Activated T-cell treated with anti-CD3 and anti-CD28 coated beads, Interleukin-2, amount 50 U/mL, for 4 hours (primary cell): ENCODE measurements around the gene LSAMP. TPM values are rescaled to one million over a fixed set of nuclear protein-coding genes. Genes with fewer than 3 reads are reported as not detected.

Experiments
- ATAC-seq, 2 donors: fragments of 200-7000 bp; cut with Tn5 transposase; one replicate each; pipeline ENCODE4 v1.10.0; 2021
- DNase-seq: peaks from one replicate; pipeline ENCODE4 v3.0.0-alpha.2; 2020
- H3K27me3 Mint-ChIP-seq: one replicate; pipeline ENCODE4 v1.8.0; 2021; ENCODE audit warnings: low read depth, mixed read lengths
- H3K36me3 Mint-ChIP-seq: one replicate; pipeline ENCODE4 v1.8.0; 2022; ENCODE audit warnings: mixed read lengths; ENCODE audit not compliant: insufficient read depth
- H3K4me1 Mint-ChIP-seq: one replicate; pipeline ENCODE4 v1.8.0; 2021; ENCODE audit warnings: low read depth, mixed read lengths
- H3K4me3 Mint-ChIP-seq: one replicate; pipeline ENCODE4 v1.8.0; 2021; ENCODE audit warnings: mild to moderate bottlenecking, moderate library complexity, mixed read lengths
- H3K9me3 Mint-ChIP-seq: one replicate; pipeline ENCODE4 v1.8.0; 2021; ENCODE audit warnings: mixed read lengths
- total RNA-seq, 3 donors: library from RNA; stranded (reverse); gene quantifications; one replicate each; pipeline ENCODE4 v1.2.1, GENCODE V29; 2021

The LSAMP gene
- total RNA-seq, 3 donors from 2014 or later: not detected

DNA sequence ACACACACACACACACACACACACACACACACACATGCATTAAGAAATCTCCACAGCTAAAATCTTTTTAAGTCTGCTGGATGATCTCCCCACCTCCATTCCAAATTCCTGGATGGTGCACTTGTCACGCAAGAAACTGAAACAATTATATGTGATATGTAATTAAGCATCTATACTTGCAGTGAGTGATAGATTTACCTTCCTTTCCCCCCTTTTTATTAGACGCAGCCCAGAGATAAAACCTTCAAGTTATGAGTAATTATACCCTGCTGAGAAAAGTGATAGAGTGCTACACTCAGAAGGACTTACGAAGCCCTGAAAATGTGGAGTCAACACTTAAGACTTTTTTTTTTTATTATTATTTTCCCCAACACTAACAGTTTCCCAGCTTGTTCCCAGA is 255.2 kb downstream of the LSAMP start:
- no peak for ATAC-seq
- peaks cover 5% of the 10 kb centered on the region for H3K9me3 Mint-ChIP-seq
- H3K4me1 Mint-ChIP-seq: no peaks in the 10 kb centered on the region
- no peaks in the 10 kb centered on the region for H3K27me3 Mint-ChIP-seq
- H3K4me3 Mint-ChIP-seq: no peak overlapping the region
- no peaks in the 10 kb centered on the region for H3K36me3 Mint-ChIP-seq
- no peak for DNase-seq

DNA sequence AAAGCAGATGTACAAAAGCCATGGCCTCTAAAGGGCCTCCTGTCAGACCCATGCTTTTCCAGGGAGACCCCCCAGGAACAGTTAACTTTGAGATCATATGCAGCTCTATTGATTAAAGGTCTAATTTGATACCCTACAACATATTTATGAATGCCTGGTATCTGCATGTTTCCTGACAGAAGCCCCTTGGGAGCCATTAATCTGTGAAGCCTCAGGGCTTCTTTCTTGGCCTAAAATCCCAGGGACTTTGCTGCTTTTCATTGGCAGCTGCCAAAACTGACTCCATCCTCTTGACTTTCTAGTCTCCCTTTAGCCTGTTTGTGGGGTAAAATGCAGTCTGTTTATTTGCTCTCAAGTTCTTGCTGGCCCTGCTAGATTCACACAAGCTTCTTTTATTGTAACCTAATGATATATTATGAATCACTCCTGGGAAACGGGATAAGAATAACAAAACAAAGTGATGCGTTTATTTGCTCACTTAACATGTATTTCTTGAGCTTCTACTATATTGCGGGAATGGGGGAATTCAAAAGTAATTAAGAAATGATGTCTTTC is 257.0 kb downstream of the LSAMP start:
- Mint-ChIP-seq H3K9me3 (no peaks in the 10 kb centered on the region), H3K36me3 (no peaks in the 10 kb centered on the region), H3K4me3 (no peak overlapping the region), H3K4me1 (no peaks in the 10 kb centered on the region), H3K27me3 (no peaks in the 10 kb centered on the region)
- ATAC-seq (no peak), DNase-seq (no peak)

DNA sequence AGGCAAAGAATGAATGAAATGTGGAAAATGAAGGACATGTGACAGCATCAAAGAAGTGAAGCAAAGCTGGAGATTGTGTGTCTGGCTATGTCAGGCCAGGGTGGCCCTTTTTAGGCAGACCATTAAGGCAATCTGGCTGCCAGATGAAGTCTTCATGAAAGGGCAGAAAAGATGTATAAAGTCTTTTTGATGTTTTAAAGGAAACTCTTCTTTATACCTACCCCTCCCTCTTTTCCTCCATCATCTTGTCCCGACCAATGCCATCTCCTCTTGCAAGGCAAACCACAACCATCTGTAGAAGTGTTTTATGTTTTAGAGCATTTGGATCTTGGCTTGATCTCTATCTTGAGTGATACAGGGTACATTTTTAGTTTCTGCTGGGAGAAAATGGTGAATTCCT is 259.2 kb downstream of the LSAMP start:
- Mint-ChIP-seq H3K4me1 (no peaks in the 10 kb centered on the region), H3K4me3 (no peak overlapping the region), H3K9me3 (no peaks in the 10 kb centered on the region), H3K36me3 (no peaks in the 10 kb centered on the region), H3K27me3 (no peaks in the 10 kb centered on the region)
- no peak for DNase-seq
- no peak for ATAC-seq

DNA sequence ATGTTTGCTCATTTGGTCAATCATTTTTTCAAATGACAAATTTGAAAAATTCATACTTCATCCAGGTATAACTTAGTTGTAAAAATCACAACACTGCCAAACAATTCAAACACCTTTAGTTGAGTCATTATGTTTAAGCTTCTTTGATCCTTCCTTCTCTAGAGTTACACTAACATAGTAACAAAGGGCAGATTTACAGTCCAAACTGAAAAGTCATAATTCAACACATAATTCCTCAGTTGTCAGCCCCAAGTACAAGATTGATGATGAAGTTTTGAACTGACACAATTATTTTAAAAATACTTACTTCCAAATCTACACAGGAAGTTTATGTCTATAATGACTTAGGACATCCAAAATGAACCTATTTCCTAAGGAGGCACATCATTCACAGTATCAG is 264.1 kb downstream of the LSAMP start:
- no peak for ATAC-seq
- no peak for DNase-seq
- H3K4me3 Mint-ChIP-seq: no peak overlapping the region
- no peaks in the 10 kb centered on the region for H3K36me3 Mint-ChIP-seq
- H3K4me1 Mint-ChIP-seq: no peaks in the 10 kb centered on the region
- H3K9me3 Mint-ChIP-seq: no peaks in the 10 kb centered on the region
- no peaks in the 10 kb centered on the region for H3K27me3 Mint-ChIP-seq

DNA sequence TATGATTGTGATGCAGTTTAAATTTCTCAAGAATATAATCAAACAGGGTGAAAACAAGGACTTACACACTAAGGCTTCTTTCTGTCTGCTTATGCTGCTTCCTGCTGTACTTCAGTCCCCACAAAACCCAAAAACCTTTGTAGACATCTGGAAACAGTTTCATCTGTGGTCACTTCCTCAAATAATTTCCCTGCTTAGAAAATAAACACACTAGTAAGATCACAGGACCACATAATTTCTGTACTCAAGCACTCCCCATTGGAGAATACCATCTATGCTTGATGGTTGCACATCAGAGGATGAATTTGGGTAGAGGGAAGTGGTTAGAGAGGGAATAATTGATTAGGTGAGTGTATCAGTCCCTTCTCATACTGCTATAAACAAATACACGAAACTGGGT is 266.2 kb downstream of the LSAMP start:
- no peak for DNase-seq
- ATAC-seq: no peak
- Mint-ChIP-seq H3K4me3 (no peak overlapping the region), H3K9me3 (no peaks in the 10 kb centered on the region), H3K36me3 (no peaks in the 10 kb centered on the region), H3K4me1 (no peaks in the 10 kb centered on the region), H3K27me3 (no peaks in the 10 kb centered on the region)

DNA sequence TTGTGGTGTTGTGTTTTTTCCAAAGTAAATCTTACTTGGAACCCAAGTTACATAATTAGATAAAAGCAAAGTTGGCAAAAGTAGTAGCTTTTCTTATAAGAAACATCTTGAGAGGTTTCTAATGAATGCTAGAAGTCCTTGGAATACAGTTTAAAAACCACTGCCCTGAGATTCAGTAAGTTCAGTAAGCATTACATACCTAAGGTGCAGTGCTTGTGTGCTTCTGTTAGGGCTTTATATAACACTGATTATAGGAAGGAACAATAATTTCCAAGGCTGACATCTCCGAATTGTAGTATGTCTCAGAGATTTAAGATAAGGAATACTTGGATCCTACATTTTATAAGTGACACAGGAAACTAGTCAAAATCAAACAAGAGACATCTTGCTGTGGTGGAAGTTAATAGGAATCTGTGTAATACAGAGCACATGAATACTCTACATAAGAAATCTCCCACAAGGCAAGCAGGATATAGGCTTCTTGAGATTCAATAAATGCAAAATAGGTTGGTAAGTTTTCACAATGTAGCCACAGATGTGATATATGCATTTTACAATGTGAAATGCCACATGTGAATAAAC is 268.2 kb downstream of the LSAMP start:
- H3K4me3 Mint-ChIP-seq: no peak overlapping the region
- no peak for ATAC-seq

DNA sequence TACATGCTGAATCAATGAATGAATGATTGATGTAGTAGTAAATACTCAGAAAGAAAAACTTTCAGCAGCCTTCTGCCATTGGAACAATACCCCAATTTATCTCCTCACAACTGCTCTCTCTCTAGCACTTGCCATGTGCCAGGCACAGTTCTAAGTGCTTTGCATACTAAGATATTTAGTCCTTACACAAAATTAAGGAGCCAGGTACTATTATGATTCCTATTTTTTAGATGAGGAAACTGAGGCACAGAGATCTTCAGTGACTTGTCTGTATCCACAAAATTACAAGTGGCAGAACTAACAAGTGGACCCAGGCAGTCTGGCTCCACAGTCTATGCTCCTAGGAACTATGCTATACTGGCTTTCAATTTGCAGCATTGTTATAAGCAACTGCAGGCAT is 279.2 kb downstream of the LSAMP start:
- Mint-ChIP-seq H3K36me3 (no peaks in the 10 kb centered on the region), H3K4me1 (no peaks in the 10 kb centered on the region), H3K4me3 (no peak overlapping the region)

More for the DNA sequence above, 268.2 kb downstream of the LSAMP start:
- Mint-ChIP-seq H3K36me3 (no peaks in the 10 kb centered on the region), H3K9me3 (no peaks in the 10 kb centered on the region), H3K4me1 (no peaks in the 10 kb centered on the region), H3K27me3 (no peaks in the 10 kb centered on the region)
- no peak for DNase-seq

DNA sequence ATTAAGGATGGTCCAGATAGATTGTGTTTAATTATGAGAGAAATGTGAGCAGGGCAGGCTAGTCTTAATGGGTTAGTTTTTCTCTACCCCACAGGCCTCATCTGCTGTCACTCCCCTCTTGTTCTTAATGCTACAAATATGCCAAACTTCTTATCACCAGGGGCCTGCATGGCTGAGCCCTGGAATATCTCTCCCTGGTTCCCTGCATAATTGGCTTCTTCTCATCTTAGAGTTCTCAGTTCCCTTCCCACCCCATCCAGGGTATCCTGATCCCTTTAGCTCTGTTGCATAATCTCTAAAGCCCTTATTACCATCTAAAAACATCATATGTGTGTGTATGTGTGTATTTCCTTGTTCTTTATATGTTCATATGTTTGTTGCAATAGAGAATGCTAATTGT is 279.6 kb downstream of the LSAMP start:
- ATAC-seq (no peak), DNase-seq (no peak)
- no peaks in the 10 kb centered on the region for H3K4me1 Mint-ChIP-seq
- H3K9me3 Mint-ChIP-seq: no peaks in the 10 kb centered on the region
- no peaks in the 10 kb centered on the region for H3K27me3 Mint-ChIP-seq
- no peaks in the 10 kb centered on the region for H3K36me3 Mint-ChIP-seq
- no peak overlapping the region for H3K4me3 Mint-ChIP-seq

More for the DNA sequence above, 279.2 kb downstream of the LSAMP start:
- Mint-ChIP-seq H3K9me3 (no peaks in the 10 kb centered on the region), H3K27me3 (no peaks in the 10 kb centered on the region)
- no peak for ATAC-seq
- DNase-seq: no peak

DNA sequence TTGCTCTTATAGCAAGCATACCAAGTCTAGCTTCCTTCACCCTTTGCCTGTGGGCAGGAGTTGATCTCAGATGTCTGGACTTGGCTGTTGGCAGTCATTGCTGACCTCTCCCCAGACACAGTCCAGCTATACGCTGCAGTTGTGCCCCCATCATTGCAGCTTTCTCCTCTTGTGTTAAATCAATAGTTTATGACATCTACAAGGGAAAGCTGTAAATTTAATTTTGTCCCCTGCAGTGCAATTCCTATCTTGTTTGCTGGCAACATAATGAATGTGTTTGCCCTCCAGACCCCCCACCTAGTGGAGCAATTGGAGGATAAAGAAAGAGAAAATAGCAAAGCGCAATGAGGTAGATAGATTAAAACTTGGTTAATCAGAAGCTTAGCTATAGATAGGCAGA is 280.2 kb downstream of the LSAMP start:
- Mint-ChIP-seq H3K9me3 (no peaks in the 10 kb centered on the region), H3K4me1 (no peaks in the 10 kb centered on the region), H3K27me3 (no peaks in the 10 kb centered on the region), H3K4me3 (no peak overlapping the region), H3K36me3 (no peaks in the 10 kb centered on the region)
- DNase-seq (no peak), ATAC-seq (no peak)

DNA sequence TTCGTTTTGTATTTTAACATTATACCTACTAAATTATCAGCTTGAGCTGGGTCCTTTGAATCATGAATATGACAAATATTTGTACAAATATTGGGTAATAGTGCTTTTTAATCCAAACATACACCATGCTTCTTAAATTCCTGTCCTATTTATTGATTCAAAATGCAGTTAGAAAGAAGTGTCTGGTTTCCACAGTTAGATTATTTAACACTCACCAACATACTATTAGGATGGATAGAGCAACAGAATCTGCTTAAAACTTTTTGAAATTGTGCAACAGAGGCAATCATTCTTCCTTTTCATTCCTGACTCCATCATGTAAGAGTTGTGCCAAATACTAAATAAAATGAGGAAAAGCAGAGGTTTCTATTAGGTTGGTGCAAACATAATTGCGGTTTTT is 281.2 kb downstream of the LSAMP start:
- H3K36me3 Mint-ChIP-seq: no peaks in the 10 kb centered on the region
- no peak overlapping the region for H3K4me3 Mint-ChIP-seq

DNA sequence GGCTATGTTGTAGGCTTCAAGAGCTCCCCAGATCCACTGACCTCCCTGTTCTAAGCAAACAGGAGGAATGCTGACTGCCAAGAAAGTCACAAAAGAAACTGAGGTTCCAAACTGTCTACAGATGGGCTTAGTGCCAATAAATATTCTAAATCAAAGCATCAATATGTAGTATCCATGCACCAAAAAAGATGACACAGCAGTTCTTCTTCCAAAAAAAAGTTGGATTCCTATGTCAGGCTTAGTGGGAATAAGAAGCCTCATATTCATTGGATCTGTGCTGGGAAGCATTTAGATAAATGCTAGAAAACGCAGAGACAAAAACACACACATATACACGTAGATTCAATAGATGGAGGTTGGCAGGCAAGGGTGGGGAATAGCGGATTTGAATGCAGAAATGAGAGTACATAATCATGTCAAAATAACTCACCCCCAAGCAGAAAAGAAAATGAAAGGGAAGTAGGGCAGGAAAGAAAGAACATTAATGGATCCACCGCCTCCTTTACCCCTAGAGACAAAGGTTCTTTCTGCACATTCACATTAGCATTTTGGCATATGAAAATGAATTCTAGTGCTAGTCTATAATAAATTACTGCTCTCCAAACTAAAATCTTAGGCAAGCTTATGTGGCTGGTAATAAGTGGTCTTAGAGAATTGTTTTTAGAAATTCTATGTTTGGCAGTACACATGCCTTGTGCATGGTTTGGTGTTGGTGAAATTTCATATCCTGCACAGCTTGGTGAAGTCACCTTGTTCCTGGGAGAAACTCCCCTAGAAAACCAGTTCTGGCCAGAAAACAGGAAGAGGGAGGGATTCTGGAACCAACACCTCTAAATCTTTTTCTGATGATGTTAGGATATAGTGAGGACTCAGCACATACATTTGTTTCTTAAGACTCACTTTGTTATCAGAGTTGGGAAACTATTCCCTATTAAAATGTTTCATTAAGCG is 283.4 kb downstream of the LSAMP start:
- no peaks in the 10 kb centered on the region for H3K27me3 Mint-ChIP-seq
- H3K9me3 Mint-ChIP-seq: no peaks in the 10 kb centered on the region
- no peak for ATAC-seq
- H3K36me3 Mint-ChIP-seq: no peaks in the 10 kb centered on the region
- H3K4me1 Mint-ChIP-seq: no peaks in the 10 kb centered on the region
- no peak overlapping the region for H3K4me3 Mint-ChIP-seq
- DNase-seq: no peak

More for the DNA sequence above, 281.2 kb downstream of the LSAMP start:
- Mint-ChIP-seq H3K27me3 (no peaks in the 10 kb centered on the region), H3K4me1 (no peaks in the 10 kb centered on the region), H3K9me3 (no peaks in the 10 kb centered on the region)
- ATAC-seq: no peak
- no peak for DNase-seq

DNA sequence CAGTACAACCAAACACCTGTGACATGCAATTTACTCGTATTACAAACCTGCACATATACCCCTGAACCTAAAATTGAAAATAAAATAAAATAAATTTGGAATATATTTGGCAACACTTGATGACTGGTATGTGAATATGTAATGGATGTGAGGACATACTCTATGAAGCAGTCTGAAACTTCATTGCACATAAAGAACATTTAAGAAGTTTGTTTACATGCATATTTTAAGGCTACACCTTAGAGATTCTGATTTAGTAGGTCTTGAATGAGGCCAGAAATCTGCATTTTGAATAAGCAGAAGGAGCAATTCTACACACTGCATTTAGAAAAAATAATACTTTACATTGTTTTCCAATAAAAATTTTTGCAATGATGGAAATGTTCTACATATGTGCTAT is 284.7 kb downstream of the LSAMP start:
- no peaks in the 10 kb centered on the region for H3K9me3 Mint-ChIP-seq
- no peak overlapping the region for H3K4me3 Mint-ChIP-seq
- ATAC-seq (no peak), DNase-seq (no peak)
- H3K27me3 Mint-ChIP-seq: no peaks in the 10 kb centered on the region
- no peaks in the 10 kb centered on the region for H3K36me3 Mint-ChIP-seq
- no peaks in the 10 kb centered on the region for H3K4me1 Mint-ChIP-seq

DNA sequence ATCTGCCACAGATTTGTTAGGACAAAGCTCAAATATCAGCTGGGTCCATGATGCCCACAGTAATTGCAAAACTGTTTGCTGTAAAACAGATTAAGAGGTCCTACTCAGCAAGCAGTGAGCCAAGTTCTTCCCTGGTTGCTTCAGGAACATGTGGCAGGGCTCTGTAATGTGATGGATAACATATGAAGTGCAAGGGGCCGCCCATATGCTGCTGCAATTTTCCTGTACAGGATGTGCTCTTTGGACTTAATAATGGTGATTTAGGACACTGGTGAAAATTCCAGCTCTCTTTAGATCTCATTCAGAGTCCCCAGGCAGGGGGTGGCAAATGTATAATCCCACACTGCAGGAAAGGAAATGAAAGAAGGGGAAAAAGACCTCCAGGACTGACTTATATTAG is 289.4 kb downstream of the LSAMP start:
- ATAC-seq: no peak

DNA sequence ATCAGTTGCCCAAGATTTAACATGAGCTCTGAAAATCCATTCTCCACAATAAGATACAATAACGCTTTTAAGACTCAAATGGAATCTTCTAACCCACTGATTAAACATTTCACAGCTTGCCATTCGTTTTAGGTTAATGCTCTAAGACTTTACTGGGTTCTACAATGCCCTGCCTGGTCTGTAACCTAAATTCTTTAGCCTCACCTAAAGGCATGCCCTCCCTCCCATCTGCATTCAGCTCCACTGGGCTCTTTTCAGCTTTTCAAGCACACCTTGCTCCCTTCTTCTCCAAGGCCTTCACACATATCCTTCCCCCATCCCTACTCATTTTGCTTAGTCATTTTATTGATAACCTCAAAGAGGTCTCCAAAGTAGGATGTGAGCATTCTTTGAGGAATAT is 290.9 kb downstream of the LSAMP start:
- H3K36me3 Mint-ChIP-seq: no peaks in the 10 kb centered on the region
- DNase-seq (no peak), ATAC-seq (no peak)
- no peaks in the 10 kb centered on the region for H3K4me1 Mint-ChIP-seq
- H3K4me3 Mint-ChIP-seq: no peak overlapping the region
- H3K27me3 Mint-ChIP-seq: peaks cover 2% of the 10 kb centered on the region
- H3K9me3 Mint-ChIP-seq: no peaks in the 10 kb centered on the region

More for the DNA sequence above, 289.4 kb downstream of the LSAMP start:
- no peak for DNase-seq
- no peaks in the 10 kb centered on the region for H3K9me3 Mint-ChIP-seq
- H3K36me3 Mint-ChIP-seq: no peaks in the 10 kb centered on the region
- H3K4me3 Mint-ChIP-seq: no peak overlapping the region
- peaks cover 2% of the 10 kb centered on the region for H3K27me3 Mint-ChIP-seq
- H3K4me1 Mint-ChIP-seq: no peaks in the 10 kb centered on the region

DNA sequence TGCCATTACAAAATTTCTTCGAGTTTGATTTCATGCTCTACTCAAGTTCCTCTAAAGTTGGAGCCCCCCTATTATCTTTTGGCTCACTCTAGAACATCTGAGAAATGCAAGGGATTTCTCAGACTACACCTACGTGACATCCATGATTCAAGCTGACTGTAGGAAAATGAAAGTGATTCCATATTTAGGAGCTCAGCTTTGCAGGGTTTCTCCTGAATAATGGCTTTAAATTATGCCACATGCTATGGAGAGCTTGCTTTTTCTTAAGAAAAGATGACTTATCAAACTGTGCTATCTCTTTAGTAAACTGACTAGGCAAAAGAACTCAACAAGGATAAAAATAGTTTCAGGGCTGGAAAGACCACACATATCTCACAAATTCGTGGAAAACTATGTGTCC is 292.1 kb downstream of the LSAMP start:
- no peaks in the 10 kb centered on the region for H3K4me1 Mint-ChIP-seq

More for the DNA sequence above, 292.1 kb downstream of the LSAMP start:
- ATAC-seq (no peak), DNase-seq (no peak)
- no peak overlapping the region for H3K4me3 Mint-ChIP-seq
- no peaks in the 10 kb centered on the region for H3K9me3 Mint-ChIP-seq
- H3K36me3 Mint-ChIP-seq: no peaks in the 10 kb centered on the region
- peaks cover 2% of the 10 kb centered on the region for H3K27me3 Mint-ChIP-seq
